HUDEP-2 (cell line): ENCODE results near the gene KATNAL2.
A peak's percentile ranks its signal among the peaks of the same experiment; 100 is the strongest.

Experiments
- DNase-seq, 76 experiments: peaks; one replicate each; lab custom pipeline; 2025; ENCODE audit not compliant: unreplicated experiment in 76 of 76; lab: John Stamatoyannopoulos, UW

Gene KATNAL2

DNA sequence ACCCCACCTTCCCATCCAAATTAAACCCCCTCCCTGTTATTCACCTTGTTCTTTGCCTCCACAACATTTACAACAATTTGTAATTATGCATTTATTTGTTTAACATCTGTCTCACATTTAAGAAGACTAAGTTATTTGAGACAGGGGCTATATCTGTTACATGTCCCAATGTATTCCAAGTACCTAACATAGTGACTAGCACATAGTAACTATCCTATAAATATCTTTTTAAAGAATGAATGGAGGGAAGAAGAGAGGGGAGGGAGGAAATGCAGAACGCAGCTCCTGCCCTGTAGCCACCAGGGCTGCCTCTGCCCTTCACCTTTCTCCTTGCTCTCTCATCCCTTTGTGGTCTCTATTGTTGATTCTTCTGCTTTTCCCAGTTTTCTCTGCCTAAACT, 192.3 kb downstream of the KATNAL2 start:
- DNase-seq, result no peak

- DNase-seq, result no peak
Observed at GRCh38 chr18:47110492-47111274, 193.3 kb downstream of the KATNAL2 start.

GRCh38 chr18:47113796-47114540, 196.6 kb downstream of the KATNAL2 start:
- DNase-seq, result no peak

DNA sequence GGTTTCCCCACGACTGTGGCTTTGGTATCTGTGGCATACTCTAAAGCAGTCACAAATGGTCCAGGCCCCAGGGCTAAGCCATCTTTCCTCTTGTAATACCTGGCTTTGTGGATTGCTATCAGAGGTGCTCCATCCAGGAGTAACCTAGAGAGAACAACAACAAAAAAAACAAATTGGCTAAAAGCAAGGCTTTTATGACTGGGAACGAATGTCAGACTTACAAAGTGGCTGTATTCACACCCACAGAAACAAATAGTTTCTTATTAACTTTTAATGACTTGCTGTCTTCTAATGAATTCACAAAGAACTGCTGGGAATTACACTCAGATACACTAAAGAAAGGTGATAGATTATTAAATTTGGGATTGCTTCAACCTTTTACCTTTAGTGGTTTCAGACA, 197.8 kb downstream of the KATNAL2 start:
- DNase-seq, result no peak

DNA sequence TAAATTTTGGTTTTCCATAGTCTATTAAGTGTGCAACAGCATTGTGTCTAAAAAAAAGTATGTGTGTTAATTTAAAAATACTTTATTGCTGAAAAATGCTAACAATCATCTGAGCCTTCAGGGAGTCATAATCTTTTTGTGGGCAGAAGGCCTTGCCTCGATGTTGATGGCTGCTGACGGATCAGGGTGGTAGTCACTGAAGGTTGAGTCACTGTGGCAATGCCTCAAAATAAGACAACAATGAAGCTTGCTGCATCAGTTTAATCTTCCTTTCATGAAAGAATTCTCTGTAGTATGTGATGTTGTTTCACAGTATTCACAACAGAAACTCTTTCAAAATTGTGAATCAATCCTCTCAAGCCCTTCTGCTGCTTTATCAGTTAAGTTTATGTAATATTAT, 201.6 kb downstream of the KATNAL2 start:
- DNase-seq, result no peak

- DNase-seq, result no peak
Observed at GRCh38 chr18:47120428-47120827, 203.0 kb downstream of the KATNAL2 start.

DNA sequence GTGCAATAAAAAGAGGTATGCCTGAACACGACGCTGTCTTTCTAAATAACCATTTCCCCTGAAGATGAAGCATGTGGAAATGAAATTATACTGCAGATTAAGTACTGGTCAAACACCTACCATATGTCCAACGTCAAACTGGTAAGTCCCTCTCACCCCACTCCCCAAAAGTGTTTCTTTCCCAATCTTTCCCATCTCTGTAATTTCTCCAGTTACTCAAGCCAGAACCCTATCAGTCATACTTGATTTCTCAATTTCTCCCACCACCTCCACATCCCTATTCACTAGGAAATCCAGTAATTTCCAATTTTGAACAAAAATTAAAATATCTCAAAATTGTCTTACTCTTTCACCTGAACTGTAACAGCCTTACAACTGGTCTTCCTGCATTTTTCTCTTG, 203.7 kb downstream of the KATNAL2 start:
- DNase-seq, result no peak

DNA sequence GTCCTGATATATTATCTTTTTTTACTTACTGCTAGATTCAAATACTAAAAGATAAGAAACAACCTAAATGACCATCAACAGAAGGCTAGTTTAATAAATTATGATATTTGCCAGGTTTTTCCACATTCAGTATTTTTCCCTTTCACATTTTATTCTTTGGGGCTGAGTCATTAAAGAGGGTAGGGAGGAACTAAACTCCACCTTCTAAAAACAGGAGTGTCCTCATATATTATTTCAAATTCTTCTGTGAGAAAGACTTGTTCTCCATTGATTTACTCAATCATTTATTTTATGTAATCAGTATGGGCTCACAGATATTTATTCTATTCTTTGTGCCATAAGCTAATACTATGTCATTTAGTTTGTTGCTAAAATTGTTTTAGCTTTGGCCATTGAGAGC, 223.9 kb downstream of the KATNAL2 start:
- no peak for DNase-seq

- DNase-seq, result no peak
Observed at GRCh38 chr18:47143153-47143552, 225.8 kb downstream of the KATNAL2 start.

DNA sequence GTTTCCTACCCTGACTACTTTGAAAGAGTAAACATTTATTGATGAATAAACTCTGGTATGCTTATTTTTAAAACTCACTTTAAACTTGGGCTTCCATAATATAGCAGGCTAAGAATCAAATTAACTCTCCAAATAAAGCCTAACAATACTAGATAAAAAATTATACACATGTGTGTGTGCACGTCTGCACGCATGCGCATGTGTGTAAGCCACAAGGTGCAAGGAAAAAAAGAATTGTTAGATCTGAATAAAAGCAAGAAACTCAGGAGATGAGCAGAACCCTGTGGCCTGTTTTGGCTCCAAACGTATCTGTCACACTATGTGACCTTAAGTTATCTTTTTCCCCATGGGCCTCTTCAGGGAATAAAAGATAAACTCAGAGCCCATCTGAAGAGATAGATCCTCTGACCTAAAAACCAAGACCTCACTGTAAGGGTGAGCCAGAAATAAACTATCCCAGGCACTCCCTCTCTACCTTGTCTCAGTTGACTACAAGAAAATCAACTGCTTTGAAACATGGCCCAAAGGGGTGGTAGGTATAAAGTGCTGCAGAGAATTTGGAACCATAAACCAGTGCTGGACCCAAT, 226.6 kb downstream of the KATNAL2 start:
- DNase-seq, result peak in 38 of 76 experiments; percentile 0 to 78 (median 36)

GRCh38 chr18:47146206-47146605, 228.8 kb downstream of the KATNAL2 start:
- no peak for DNase-seq

GRCh38 chr18:47149457-47150028, 232.1 kb downstream of the KATNAL2 start:
- DNase-seq, result peak in 21 of 76 experiments; percentile 6 to 51 (median 29)

DNA sequence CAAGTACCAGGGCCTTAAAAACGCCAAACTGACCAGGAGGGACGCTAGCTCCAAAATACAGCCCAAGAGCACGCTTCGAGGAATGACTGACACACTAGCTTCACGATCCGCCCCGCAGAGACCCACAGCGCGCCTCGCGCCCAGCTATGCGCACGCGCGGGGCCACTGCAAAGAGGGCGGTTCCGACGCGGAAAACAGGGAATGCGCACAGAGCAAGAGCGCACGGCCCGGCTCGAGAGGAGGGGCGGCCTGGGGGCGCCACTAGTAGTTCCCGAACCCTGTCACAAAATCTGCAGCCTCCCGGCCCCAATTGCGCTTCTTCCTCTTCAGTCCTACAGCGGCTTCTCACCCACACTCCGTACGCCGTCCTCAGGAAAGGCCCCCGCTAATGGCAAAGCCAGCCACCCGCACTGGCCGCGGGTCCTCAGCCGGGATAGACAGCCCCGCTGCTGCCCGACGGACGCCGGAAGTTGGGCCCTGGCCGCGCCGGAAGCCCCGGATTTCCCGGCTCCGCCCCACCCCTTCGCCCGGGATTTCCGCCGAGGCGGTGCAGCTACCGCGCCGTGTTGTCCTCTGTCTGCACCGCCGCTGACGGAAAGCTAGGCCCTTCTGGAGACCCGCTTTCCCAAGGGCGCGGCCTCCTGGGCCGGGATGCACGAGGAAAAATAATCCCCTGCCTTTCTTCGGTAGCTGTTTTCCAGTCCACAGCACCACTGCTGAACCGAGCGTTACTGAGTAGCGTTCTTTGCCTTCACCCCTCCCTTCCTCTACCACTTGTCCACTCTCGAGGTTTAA, 232.8 kb downstream of the KATNAL2 start, which contains the start of gene HDHD2:
Gene HDHD2 (minus strand): TSS at position 472 of the 795 bp plus-strand sequence. CDS start 14,061 bp downstream, outside the sequence.
- peak in 72 of 76 experiments; percentile 2 to 83 (median 62) for DNase-seq

DNA sequence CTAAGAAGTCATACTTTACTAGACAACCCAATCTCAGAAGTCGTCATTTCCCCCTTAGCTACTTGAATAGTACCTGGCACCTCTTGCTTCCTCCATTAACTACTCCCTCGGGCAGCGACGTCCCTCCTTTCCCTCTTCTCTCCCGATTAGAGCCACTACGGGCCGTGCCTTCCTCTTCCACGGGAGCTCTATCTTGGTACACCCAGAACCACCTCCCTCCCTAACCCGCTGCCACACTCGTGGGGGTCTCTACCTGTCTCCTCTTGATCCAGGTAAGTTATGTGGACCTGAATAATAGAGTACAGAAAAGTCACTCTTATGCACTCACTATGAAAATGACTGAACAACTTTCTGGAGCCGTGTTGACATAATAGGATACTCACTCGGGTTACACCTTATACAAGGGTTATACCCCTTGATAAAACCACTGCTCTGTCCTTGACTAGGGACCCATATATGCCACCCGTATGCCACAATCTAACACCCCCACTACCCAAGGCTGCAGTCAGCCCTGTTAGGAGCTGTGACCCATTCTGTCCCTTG, 233.5 kb downstream of the KATNAL2 start:
- DNase-seq, result peak in 13 of 76 experiments; percentile 0 to 69 (median 49)

- peak in 55 of 76 experiments; percentile 3 to 95 (median 67) for DNase-seq
Observed at GRCh38 chr18:47151439-47151838, 234.0 kb downstream of the KATNAL2 start.
